Kidney (tissue), 14 donors: ENCODE data around the gene INSYN1. TPM values are rescaled to one million over a fixed set of nuclear protein-coding genes. Genes with fewer than 3 reads are reported as not detected.
A peak's percentile ranks its signal among the peaks of the same experiment; 100 is the strongest.
"Not testable (repeated sequence)": the region's sequence is repeated elsewhere in the genome, so short reads cannot be mapped to it uniquely, and the experiment has no call there.

Experiments
- DNase-seq, 5 donors: peaks; one replicate each; pipeline ENCODE4 v3.0.0-alpha.2; 2013 to 2020
- FAIRE-seq: peaks from 2 replicates; lab custom pipeline; 2012; peaks lifted over from hg19 to GRCh38; lab: Jason Lieb, UNC
- H3K27ac ChIP-seq, 2 donors: one replicate each; pipeline ENCODE4 v1.7.0; 2013; ENCODE audit warnings: low read depth in 2 of 2, low read length in 2 of 2, inconsistent platforms in 1 of 2
- H3K27me3 ChIP-seq: one replicate; pipeline ENCODE4 v1.7.1; 2013; ENCODE audit warnings: low read length, inconsistent platforms; ENCODE audit not compliant: control insufficient read depth, insufficient read depth
- H3K36me3 ChIP-seq, 3 donors: one replicate each; pipeline versions ENCODE4 v1.7.0 to v1.7.1; 2013; ENCODE audit warnings: low read length in 3 of 3, control low read depth in 1 of 3, inconsistent platforms in 1 of 3; ENCODE audit not compliant: insufficient read depth in 3 of 3, control insufficient read depth in 2 of 3
- H3K4me1 ChIP-seq, 3 donors: one replicate each; pipeline versions ENCODE4 v1.7.0 to v1.7.1; 2013; ENCODE audit warnings: low read length in 3 of 3, inconsistent platforms in 1 of 3, low read depth in 1 of 3; ENCODE audit not compliant: control insufficient read depth in 2 of 3, insufficient read depth in 2 of 3
- H3K4me3 ChIP-seq, 3 donors: one replicate each; pipeline versions ENCODE4 v1.7.0 to v1.8.1; 2013; ENCODE audit warnings: low read length in 3 of 3, control low read depth in 1 of 3, inconsistent platforms in 1 of 3
- H3K9ac ChIP-seq, 3 donors: one replicate each; pipeline versions ENCODE4 v1.7.0 to v1.7.1; 2013; ENCODE audit warnings: low read length in 3 of 3, control low read depth in 1 of 3, inconsistent platforms in 1 of 3
- H3K9me3 ChIP-seq, 3 donors: one replicate each; pipeline versions ENCODE4 v1.7.0 to v1.7.1; 2013; ENCODE audit warnings: low read length in 3 of 3, control low read depth in 1 of 3, inconsistent platforms in 1 of 3; ENCODE audit not compliant: control insufficient read depth in 2 of 3, insufficient read depth in 1 of 3
- intact Hi-C: fragments of 100-400 bp; cut with DNase I; formaldehyde crosslinking; loops from one replicate; pipeline ENCODE4 v1.11.1; 2022
- polyA plus RNA-seq: library from polyadenylated mRNA; stranded (reverse); fragments of 350-450 nt; fragmentation: Illumina TruSeq; extraction: RNeasy Lipid Tissue Mini Kit (QIAGEN cat#74804); gene quantifications from one replicate; pipeline ENCODE4 v1.2.3, GENCODE V29; 2014; ENCODE audit warnings: low read depth, low replicate concordance; ENCODE audit not compliant: insufficient read depth
- total RNA-seq: library from RNA; stranded (reverse); fragmentation: NEBNext Ultra II Directional; extraction: Animal tissue kit (Norgen Biotek cat#: 25700); gene quantifications from one replicate; pipeline ENCODE4 v1.2.1, GENCODE V29; 2021
- TF ChIP-seq, protein P1 (sequence below): IDR thresholded peaks from 3 replicates; pipeline ENCODE4 v1.5.1; 2012; ENCODE audit warnings: mild to moderate bottlenecking, moderate library complexity, borderline replicate concordance; ENCODE audit not compliant: insufficient read depth; ENCODE audit errors: extremely low read depth
- donor health status: control.
- donor health status: control.
- donor health status: control.
- donor health status: control.
- donor health status: control.
- donor health status: DM: yes; HTN: yes; CAD: no.
- donor health status: Normal renal cell carcinoma (clear cell type).

The INSYN1 gene
- total and polyA plus RNA-seq, 2 donors from 2014 or later: 4.2 to 39.6 TPM

DNA sequence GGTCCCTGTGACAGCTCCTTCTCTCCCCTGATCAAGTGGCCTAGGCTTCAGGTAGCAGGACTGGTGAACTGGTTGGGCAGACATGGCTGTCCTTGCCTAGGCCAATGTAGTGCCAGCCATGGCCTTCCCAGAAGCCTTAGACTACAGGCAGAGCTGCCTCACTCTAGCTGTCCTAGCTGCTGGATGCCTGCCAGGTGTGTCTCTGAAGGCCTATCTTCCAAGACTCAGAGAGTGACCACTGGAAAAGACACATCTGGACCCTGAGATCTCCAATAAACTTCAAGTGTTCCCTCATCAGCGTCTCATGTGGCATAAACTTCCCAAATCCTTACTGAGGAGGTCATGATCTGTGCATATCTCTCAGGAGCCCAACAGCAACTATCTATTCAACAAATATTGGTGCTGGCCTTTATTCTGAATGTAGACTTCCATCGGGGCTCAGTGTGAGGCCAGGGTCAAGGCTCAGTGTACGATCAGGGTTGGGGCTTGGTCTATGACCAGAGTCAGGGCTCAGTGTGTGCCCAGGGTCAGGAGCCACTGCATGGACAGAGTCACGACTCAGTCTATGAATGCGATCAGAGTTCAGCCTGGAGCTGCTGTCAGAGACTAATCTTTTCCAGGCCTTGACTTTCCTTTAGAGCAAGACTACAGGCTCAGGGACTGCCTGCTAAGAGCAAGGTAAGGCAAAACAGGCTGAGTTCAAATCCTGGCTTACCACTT is 36.5 kb upstream of the INSYN1 start:
- TF ChIP-seq, protein P1, sequence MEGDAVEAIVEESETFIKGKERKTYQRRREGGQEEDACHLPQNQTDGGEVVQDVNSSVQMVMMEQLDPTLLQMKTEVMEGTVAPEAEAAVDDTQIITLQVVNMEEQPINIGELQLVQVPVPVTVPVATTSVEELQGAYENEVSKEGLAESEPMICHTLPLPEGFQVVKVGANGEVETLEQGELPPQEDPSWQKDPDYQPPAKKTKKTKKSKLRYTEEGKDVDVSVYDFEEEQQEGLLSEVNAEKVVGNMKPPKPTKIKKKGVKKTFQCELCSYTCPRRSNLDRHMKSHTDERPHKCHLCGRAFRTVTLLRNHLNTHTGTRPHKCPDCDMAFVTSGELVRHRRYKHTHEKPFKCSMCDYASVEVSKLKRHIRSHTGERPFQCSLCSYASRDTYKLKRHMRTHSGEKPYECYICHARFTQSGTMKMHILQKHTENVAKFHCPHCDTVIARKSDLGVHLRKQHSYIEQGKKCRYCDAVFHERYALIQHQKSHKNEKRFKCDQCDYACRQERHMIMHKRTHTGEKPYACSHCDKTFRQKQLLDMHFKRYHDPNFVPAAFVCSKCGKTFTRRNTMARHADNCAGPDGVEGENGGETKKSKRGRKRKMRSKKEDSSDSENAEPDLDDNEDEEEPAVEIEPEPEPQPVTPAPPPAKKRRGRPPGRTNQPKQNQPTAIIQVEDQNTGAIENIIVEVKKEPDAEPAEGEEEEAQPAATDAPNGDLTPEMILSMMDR: no peak
- Histone ChIP-seq H3K9me3 (no peaks in the 10 kb centered on the region), H3K27ac (no peak overlapping the region), H3K4me3 (no peak overlapping the region), H3K36me3 (no peaks in the 10 kb centered on the region), H3K27me3 (no peaks in the 10 kb centered on the region), H3K4me1 (peaks cover 0 to 14% (median 8%) of the 10 kb centered on the region in 3 donors), H3K9ac (no peak overlapping the region)
- intact Hi-C loops: no loop called here
- no peak for FAIRE-seq
- no peak for DNase-seq

DNA sequence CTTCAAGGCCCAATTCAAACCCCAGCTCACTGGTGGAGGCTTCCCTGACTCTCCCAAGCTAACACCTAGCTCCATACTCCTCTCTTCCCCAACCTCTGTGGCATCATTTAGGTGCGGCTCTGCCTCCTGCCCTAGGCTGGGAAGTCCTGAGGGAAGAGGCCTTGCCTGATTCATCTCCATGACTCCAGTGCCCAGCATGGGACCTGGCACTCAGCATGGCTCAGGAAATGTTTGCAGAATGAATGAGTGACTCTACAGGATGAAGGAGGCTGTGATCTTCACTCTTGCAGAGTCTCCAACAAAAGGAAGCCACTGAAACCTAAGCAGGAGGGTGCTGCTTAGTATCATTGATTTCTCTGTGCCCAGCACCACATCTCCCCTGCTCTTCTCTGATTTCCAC is 34.5 kb upstream of the INSYN1 start:
- no peak overlapping the region for H3K9ac ChIP-seq
- H3K4me3 ChIP-seq: no peak overlapping the region
- no peak for DNase-seq
- peaks cover 0 to 16% (median 8%) of the 10 kb centered on the region in 3 donors for H3K4me1 ChIP-seq
- H3K27me3 ChIP-seq: no peaks in the 10 kb centered on the region
- no peak for FAIRE-seq
- intact Hi-C loops: no loop called here
- no peaks in the 10 kb centered on the region for H3K36me3 ChIP-seq
- H3K9me3 ChIP-seq: no peaks in the 10 kb centered on the region
- no peak overlapping the region for H3K27ac ChIP-seq
- TF ChIP-seq, protein P1: no peak

DNA sequence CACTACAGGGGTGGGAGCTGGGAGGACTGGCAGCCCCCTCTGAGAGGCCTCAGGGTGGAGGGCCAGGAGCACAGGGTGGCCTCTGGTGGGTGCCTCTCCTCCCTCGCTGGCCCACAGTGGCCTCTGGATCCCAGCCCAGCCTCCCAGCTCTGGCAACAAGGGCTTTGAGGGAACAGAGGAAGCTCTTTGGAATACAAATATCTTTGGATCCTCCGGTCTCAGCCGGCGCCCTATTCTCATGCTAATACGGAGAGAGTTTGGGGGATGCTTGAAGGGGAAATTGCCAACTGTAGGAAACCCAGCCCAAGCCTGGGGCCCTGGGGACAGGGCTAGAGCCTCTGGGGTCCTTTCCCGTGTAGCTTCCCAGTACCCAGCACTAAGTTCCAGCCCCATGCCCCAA is 33.4 kb upstream of the INSYN1 start:
- no peaks in the 10 kb centered on the region for H3K9me3 ChIP-seq
- no peak overlapping the region for H3K27ac ChIP-seq
- H3K4me1 ChIP-seq: peaks cover 0 to 16% (median 8%) of the 10 kb centered on the region in 3 donors
- H3K4me3 ChIP-seq: no peak overlapping the region
- DNase-seq: no peak
- no peak overlapping the region for H3K9ac ChIP-seq
- no peaks in the 10 kb centered on the region for H3K36me3 ChIP-seq
- no peak for FAIRE-seq
- no peaks in the 10 kb centered on the region for H3K27me3 ChIP-seq
- TF ChIP-seq, protein P1: no peak
- intact Hi-C loops: no loop called here

DNA sequence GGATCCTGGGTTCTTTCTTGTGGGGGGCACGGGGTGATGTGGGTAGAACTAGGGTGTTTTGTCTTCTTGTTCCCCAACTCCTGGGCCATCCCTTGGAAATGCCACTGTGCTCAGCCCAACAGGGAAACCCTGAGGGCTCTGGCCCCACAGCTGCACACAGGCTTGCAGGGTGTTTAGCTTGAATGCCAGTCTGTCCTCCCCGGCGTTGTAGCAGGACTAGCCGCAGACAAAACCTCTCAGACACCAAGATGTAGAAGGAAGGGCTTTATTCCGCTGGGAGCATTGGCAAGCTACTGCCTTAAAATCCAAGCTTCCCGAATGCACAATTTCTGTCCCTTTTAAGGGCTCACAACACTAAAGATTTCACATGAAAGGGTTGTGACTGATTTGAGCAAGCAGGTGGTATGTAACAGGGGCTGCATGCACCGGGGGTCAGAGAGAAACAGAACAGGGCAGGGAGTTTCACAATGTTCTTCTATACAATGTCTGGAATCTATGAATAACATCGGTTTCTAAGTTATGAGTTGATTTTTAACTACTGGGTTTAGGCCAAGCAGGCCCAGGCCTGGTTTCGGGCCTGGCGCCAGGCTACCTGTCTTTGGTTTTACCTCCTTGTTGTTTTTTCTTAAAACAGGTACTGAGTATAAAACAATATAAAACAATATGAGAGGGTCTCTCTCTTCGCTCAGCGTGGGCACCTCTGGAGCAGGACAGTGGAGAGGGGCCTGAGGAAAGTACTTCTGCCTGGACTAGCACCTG is 32.3 kb upstream of the INSYN1 start:
- peaks cover 0 to 16% (median 8%) of the 10 kb centered on the region in 3 donors for H3K4me1 ChIP-seq
- peak overlapping the region; percentile 24 to 29 for H3K27ac ChIP-seq
- H3K9me3 ChIP-seq, FAIRE-seq, intact Hi-C loops, H3K4me3 ChIP-seq, H3K36me3 ChIP-seq, H3K27me3 ChIP-seq, DNase-seq: not testable (repeated sequence)
- peak overlapping the region in 1 of 3 donors; percentile 56 for H3K9ac ChIP-seq
